ENCODE measurements around the gene NET1. TPM values are rescaled to one million over a fixed set of nuclear protein-coding genes. Genes with fewer than 3 reads are reported as not detected.

The NET1 gene
- total RNA-seq: 9.6 and 51.8 TPM in 2 replicates

GRCh38 chr10:5412277-5412941 lies at the start of gene NET1:
Gene NET1, plus strand, starts transcription at chr10:5412557. Its CDS starts 136 bp downstream, at chr10:5412693.

GRCh38 chr10:5364890-5365338 lies 47.4 kb upstream of the NET1 start, which contains the start of gene UCN3:
Gene UCN3, plus strand, starts transcription at chr10:5364966. Its CDS starts 8,755 bp downstream, at chr10:5373721.

GRCh38 chr10:5404208-5405041 lies 7.9 kb upstream of the NET1 start, which contains the start of gene TUBAL3:
Gene TUBAL3, minus strand, starts transcription at chr10:5404828. Its CDS starts 36 bp downstream, at chr10:5404792.

GRCh38 chr10:5499493-5500140 lies 87.3 kb downstream of the NET1 start, which contains the start of gene CALML5:
Gene CALML5, minus strand, starts transcription at chr10:5499570. Its CDS starts 132 bp downstream, at chr10:5499438.

Other genes starting within 250 kb of the NET1 start
- gene AKR1C8, start 227.4 kb upstream of the NET1 start, total RNA-seq: not detected in 2 replicates
- gene AKR1C4, start 215.7 kb upstream of the NET1 start, total RNA-seq: not detected in 2 replicates
- gene UCN3, start 47.6 kb upstream of the NET1 start, total RNA-seq: not detected in 2 replicates
- not detected in 2 replicates for gene TUBAL3, start 7.7 kb upstream of the NET1 start, total RNA-seq
- gene CALML5, start 87.0 kb downstream of the NET1 start, total RNA-seq: not detected in 2 replicates
- gene CALML3, start 112.4 kb downstream of the NET1 start, total RNA-seq: not detected in 2 replicates

Data from placental pericyte (primary cell).